ENCODE results near the gene VEZT.
"Not testable (repeated sequence)": the region's sequence is repeated elsewhere in the genome, so short reads cannot be mapped to it uniquely, and the experiment has no call there.

VEZT gene

DNA sequence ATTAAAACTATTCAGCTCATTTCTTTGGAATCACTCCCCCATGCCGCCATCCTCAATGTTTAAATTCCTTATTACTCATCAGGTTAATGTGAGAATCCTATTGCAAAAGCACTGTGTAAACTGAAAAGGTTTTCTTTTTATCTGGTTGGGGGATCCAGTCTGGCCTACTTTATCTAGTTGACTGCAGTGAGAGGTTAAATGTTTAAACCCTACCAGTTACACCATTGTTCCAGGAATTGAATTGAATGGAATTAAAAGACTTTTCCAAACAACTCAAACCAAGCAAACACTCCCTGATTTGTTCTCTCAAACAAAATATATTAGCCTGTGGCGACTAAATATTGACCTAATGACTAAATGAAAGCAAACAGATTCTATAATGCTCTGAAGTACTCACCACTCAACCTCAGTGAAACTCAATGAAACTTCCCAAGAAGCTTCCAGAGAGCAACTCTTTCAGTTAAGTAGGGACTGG, 100.5 kb downstream of the VEZT start:
- Histone ChIP-seq H3K27me3 (ENCODE audit: insufficient read depth, low read length, poor library complexity) (no peaks in the 10 kb centered on the region), H4K8ac (ENCODE audit: low read depth, low read length) (no peak overlapping the region), H2BK15ac (replicated peaks; ENCODE audit: low read depth) (no peak overlapping the region), H2BK5ac (ENCODE audit: low read length) (no peak overlapping the region), H3K79me2 (ENCODE audit: control insufficient read depth, insufficient read depth, low read length) (no peaks in the 10 kb centered on the region), H4K5ac (ENCODE audit: low read length) (no peak overlapping the region), H3K36me3 (ENCODE audit: control insufficient read depth, insufficient read depth, low read length) (no peaks in the 10 kb centered on the region), H3K4me3 (ENCODE audit: low read length) (no peak overlapping the region), H3K4me1 (ENCODE audit: control insufficient read depth, low read depth, low read length) (no peaks in the 10 kb centered on the region), H3K4me2 (ENCODE audit: low read length) (no peak overlapping the region), H3K9ac (ENCODE audit: low read length) (no peak overlapping the region), H2BK120ac (ENCODE audit: low read depth, low read length) (no peak overlapping the region), H3K79me1 (ENCODE audit: low read length) (no peaks in the 10 kb centered on the region), H3K23ac (ENCODE audit: low read length) (no peak overlapping the region), H3K4ac (ENCODE audit: low read depth, low read length) (no peak overlapping the region), H2AK5ac (ENCODE audit: low read length) (no peak overlapping the region), H3K18ac (ENCODE audit: low read length) (no peak overlapping the region), H3K27ac (ENCODE audit: low read depth, low read length) (no peak overlapping the region), H3K56ac (ENCODE audit: low read length) (no peak overlapping the region)
- WGBS (ENCODE audit: extremely low coverage, insufficient coverage, low lambda C conversion rate) = no CpG with 5 or more reads among the region's 2 CpGs
- DNase-seq = no peak

- Histone ChIP-seq H3K4me2 (ENCODE audit: low read length) (no peak overlapping the region), H3K4me3 (ENCODE audit: low read length) (no peak overlapping the region), H3K27ac (ENCODE audit: low read depth, low read length) (no peak overlapping the region), H2BK15ac (replicated peaks; ENCODE audit: low read depth) (no peak overlapping the region), H2BK120ac (ENCODE audit: low read depth, low read length) (no peak overlapping the region), H4K8ac (ENCODE audit: low read depth, low read length) (no peak overlapping the region), H2BK5ac (ENCODE audit: low read length) (no peak overlapping the region), H3K9ac (ENCODE audit: low read length) (no peak overlapping the region), H2AK5ac (ENCODE audit: low read length) (no peak overlapping the region), H3K79me1 (ENCODE audit: low read length) (no peaks in the 10 kb centered on the region), H3K79me2 (ENCODE audit: control insufficient read depth, insufficient read depth, low read length) (no peaks in the 10 kb centered on the region), H3K4me1 (ENCODE audit: control insufficient read depth, low read depth, low read length) (no peaks in the 10 kb centered on the region), H4K5ac (ENCODE audit: low read length) (no peak overlapping the region), H3K56ac (ENCODE audit: low read length) (no peak overlapping the region), H3K18ac (ENCODE audit: low read length) (no peak overlapping the region), H3K23ac (ENCODE audit: low read length) (no peak overlapping the region), H3K4ac (ENCODE audit: low read depth, low read length) (no peak overlapping the region), H3K36me3 (ENCODE audit: control insufficient read depth, insufficient read depth, low read length) (no peaks in the 10 kb centered on the region), H3K27me3 (ENCODE audit: insufficient read depth, low read length, poor library complexity) (no peaks in the 10 kb centered on the region)
- no peak for DNase-seq
- no CpG with 5 or more reads among the region's 1 CpG for WGBS (ENCODE audit: extremely low coverage, insufficient coverage, low lambda C conversion rate)
Observed at GRCh38 chr12:95319694-95320331, 102.2 kb downstream of the VEZT start.

- H3K27ac ChIP-seq (ENCODE audit: low read depth, low read length) = no peak overlapping the region
- H3K4me1 ChIP-seq (ENCODE audit: control insufficient read depth, low read depth, low read length) = no peaks in the 10 kb centered on the region
- no peak overlapping the region for H2AK5ac ChIP-seq (ENCODE audit: low read length)
- H3K56ac ChIP-seq (ENCODE audit: low read length) = no peak overlapping the region
- no peak overlapping the region for H3K4me3 ChIP-seq (ENCODE audit: low read length)
- no peaks in the 10 kb centered on the region for H3K79me2 ChIP-seq (ENCODE audit: control insufficient read depth, insufficient read depth, low read length)
- no peak overlapping the region for H4K8ac ChIP-seq (ENCODE audit: low read depth, low read length)
- H3K23ac ChIP-seq (ENCODE audit: low read length) = no peak overlapping the region
- H3K27me3 ChIP-seq (ENCODE audit: insufficient read depth, low read length, poor library complexity) = no peaks in the 10 kb centered on the region
- peak; percentile 26 for DNase-seq
- H3K18ac ChIP-seq (ENCODE audit: low read length) = no peak overlapping the region
- H3K79me1 ChIP-seq (ENCODE audit: low read length) = no peaks in the 10 kb centered on the region
- H4K5ac ChIP-seq (ENCODE audit: low read length) = no peak overlapping the region
- no peaks in the 10 kb centered on the region for H3K36me3 ChIP-seq (ENCODE audit: control insufficient read depth, insufficient read depth, low read length)
- no CpG with 5 or more reads among the region's 3 CpGs for WGBS (ENCODE audit: extremely low coverage, insufficient coverage, low lambda C conversion rate)
- H2BK5ac ChIP-seq (ENCODE audit: low read length) = no peak overlapping the region
- H3K4me2 ChIP-seq (ENCODE audit: low read length) = no peak overlapping the region
- H2BK15ac ChIP-seq (replicated peaks; ENCODE audit: low read depth) = no peak overlapping the region
- no peak overlapping the region for H3K4ac ChIP-seq (ENCODE audit: low read depth, low read length)
- no peak overlapping the region for H3K9ac ChIP-seq (ENCODE audit: low read length)
- no peak overlapping the region for H2BK120ac ChIP-seq (ENCODE audit: low read depth, low read length)
Observed at GRCh38 chr12:95321516-95322246, 104.1 kb downstream of the VEZT start.

DNA sequence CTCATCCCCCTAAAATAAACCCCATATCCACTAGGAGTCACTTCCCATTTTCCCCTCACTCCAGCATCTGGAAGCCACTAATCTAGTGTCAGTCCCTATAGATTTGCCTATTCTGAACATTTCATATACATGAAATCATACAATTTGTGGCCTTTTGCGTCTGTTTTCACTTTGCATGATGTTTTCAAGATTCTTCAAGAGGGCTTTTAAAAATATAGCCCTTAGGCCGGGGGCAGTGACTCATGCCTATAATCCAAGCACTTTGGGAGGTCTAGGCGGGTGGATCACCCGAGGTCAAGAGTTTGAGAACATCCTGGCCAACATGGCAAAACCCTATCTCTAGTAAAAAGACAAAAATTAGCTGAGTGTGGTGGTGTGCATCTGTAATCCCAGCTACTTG, 104.7 kb downstream of the VEZT start:
- H3K4me2 ChIP-seq (ENCODE audit: low read length) = no peak overlapping the region
- H3K79me1 ChIP-seq (ENCODE audit: low read length) = no peaks in the 10 kb centered on the region
- H3K79me2 ChIP-seq (ENCODE audit: control insufficient read depth, insufficient read depth, low read length) = no peaks in the 10 kb centered on the region
- H3K4ac ChIP-seq (ENCODE audit: low read depth, low read length) = no peak overlapping the region
- no peak overlapping the region for H3K18ac ChIP-seq (ENCODE audit: low read length)
- no peaks in the 10 kb centered on the region for H3K4me1 ChIP-seq (ENCODE audit: control insufficient read depth, low read depth, low read length)
- no peaks in the 10 kb centered on the region for H3K36me3 ChIP-seq (ENCODE audit: control insufficient read depth, insufficient read depth, low read length)
- no peak for DNase-seq
- no peak overlapping the region for H3K9ac ChIP-seq (ENCODE audit: low read length)
- H3K27ac ChIP-seq (ENCODE audit: low read depth, low read length) = no peak overlapping the region
- no CpG with 5 or more reads among the region's 4 CpGs for WGBS (ENCODE audit: extremely low coverage, insufficient coverage, low lambda C conversion rate)
- no peak overlapping the region for H2BK15ac ChIP-seq (replicated peaks; ENCODE audit: low read depth)
- no peak overlapping the region for H4K5ac ChIP-seq (ENCODE audit: low read length)
- H2BK5ac ChIP-seq (ENCODE audit: low read length) = no peak overlapping the region
- no peak overlapping the region for H4K8ac ChIP-seq (ENCODE audit: low read depth, low read length)
- no peak overlapping the region for H2AK5ac ChIP-seq (ENCODE audit: low read length)
- no peak overlapping the region for H2BK120ac ChIP-seq (ENCODE audit: low read depth, low read length)
- no peak overlapping the region for H3K56ac ChIP-seq (ENCODE audit: low read length)
- no peaks in the 10 kb centered on the region for H3K27me3 ChIP-seq (ENCODE audit: insufficient read depth, low read length, poor library complexity)
- H3K4me3 ChIP-seq (ENCODE audit: low read length) = no peak overlapping the region
- H3K23ac ChIP-seq (ENCODE audit: low read length) = no peak overlapping the region

- Histone ChIP-seq H2AK5ac (ENCODE audit: low read length) (no peak overlapping the region), H3K4me3 (ENCODE audit: low read length) (no peak overlapping the region), H2BK120ac (ENCODE audit: low read depth, low read length) (no peak overlapping the region), H2BK15ac (replicated peaks; ENCODE audit: low read depth) (no peak overlapping the region), H3K23ac (ENCODE audit: low read length) (no peak overlapping the region), H2BK5ac (ENCODE audit: low read length) (no peak overlapping the region), H3K79me2 (ENCODE audit: control insufficient read depth, insufficient read depth, low read length) (no peaks in the 10 kb centered on the region), H3K36me3 (ENCODE audit: control insufficient read depth, insufficient read depth, low read length) (no peaks in the 10 kb centered on the region), H3K4me1 (ENCODE audit: control insufficient read depth, low read depth, low read length) (no peaks in the 10 kb centered on the region), H3K56ac (ENCODE audit: low read length) (no peak overlapping the region), H3K9ac (ENCODE audit: low read length) (no peak overlapping the region), H3K27me3 (ENCODE audit: insufficient read depth, low read length, poor library complexity) (no peaks in the 10 kb centered on the region), H3K4ac (ENCODE audit: low read depth, low read length) (no peak overlapping the region), H4K8ac (ENCODE audit: low read depth, low read length) (no peak overlapping the region), H3K27ac (ENCODE audit: low read depth, low read length) (no peak overlapping the region), H3K18ac (ENCODE audit: low read length) (no peak overlapping the region), H3K4me2 (ENCODE audit: low read length) (no peak overlapping the region), H4K5ac (ENCODE audit: low read length) (no peak overlapping the region), H3K79me1 (ENCODE audit: low read length) (no peaks in the 10 kb centered on the region)
- DNase-seq = no peak
Observed at GRCh38 chr12:95323212-95323611, 105.6 kb downstream of the VEZT start.

GRCh38 chr12:95324246-95324645, 106.6 kb downstream of the VEZT start:
- H3K9ac ChIP-seq (ENCODE audit: low read length); H3K27me3 ChIP-seq (ENCODE audit: insufficient read depth, low read length, poor library complexity); H3K18ac ChIP-seq (ENCODE audit: low read length); H2BK5ac ChIP-seq (ENCODE audit: low read length); H3K4me1 ChIP-seq (ENCODE audit: control insufficient read depth, low read depth, low read length); H2BK15ac ChIP-seq (replicated peaks; ENCODE audit: low read depth); H4K5ac ChIP-seq (ENCODE audit: low read length); H2AK5ac ChIP-seq (ENCODE audit: low read length); H3K36me3 ChIP-seq (ENCODE audit: control insufficient read depth, insufficient read depth, low read length); H3K79me2 ChIP-seq (ENCODE audit: control insufficient read depth, insufficient read depth, low read length); H3K56ac ChIP-seq (ENCODE audit: low read length); H3K23ac ChIP-seq (ENCODE audit: low read length); H3K27ac ChIP-seq (ENCODE audit: low read depth, low read length); H3K4ac ChIP-seq (ENCODE audit: low read depth, low read length); H3K4me3 ChIP-seq (ENCODE audit: low read length); H3K4me2 ChIP-seq (ENCODE audit: low read length); DNase-seq; H2BK120ac ChIP-seq (ENCODE audit: low read depth, low read length); H3K79me1 ChIP-seq (ENCODE audit: low read length); H4K8ac ChIP-seq (ENCODE audit: low read depth, low read length): not testable (repeated sequence)
- no CpG with 5 or more reads among the region's 7 CpGs for WGBS (ENCODE audit: extremely low coverage, insufficient coverage, low lambda C conversion rate)
